Parathyroid adenoma (tissue), 2 donors: ENCODE data around the gene GAREM1.

ENCODE experiments used
- H2AFZ ChIP-seq: fragments of 300-600 bp; sonication (generic); one replicate; pipeline ENCODE4 v1.7.0; 2017; ENCODE audit warnings: antibody characterized with exemption, mild to moderate bottlenecking
- H3K27ac ChIP-seq: fragments of 300-600 bp; sonication (generic); one replicate; pipeline ENCODE4 v1.7.0; 2017
- H3K27me3 ChIP-seq: fragments of 300-600 bp; sonication (generic); one replicate; pipeline ENCODE4 v1.7.0; 2017; ENCODE audit warnings: low read length; ENCODE audit not compliant: control insufficient read depth, insufficient read depth
- H3K36me3 ChIP-seq: fragments of 300-600 bp; sonication (generic); one replicate; pipeline ENCODE4 v1.7.0; 2017; ENCODE audit warnings: low read length; ENCODE audit not compliant: control insufficient read depth, insufficient read depth
- H3K4me1 ChIP-seq: fragments of 300-600 bp; sonication (generic); one replicate; pipeline ENCODE4 v1.7.0; 2017; ENCODE audit warnings: control low read depth
- H3K4me2 ChIP-seq: fragments of 300-600 bp; sonication (generic); one replicate; pipeline ENCODE4 v1.7.0; 2017; ENCODE audit warnings: low read length
- H3K4me3 ChIP-seq: fragments of 300-600 bp; sonication (generic); one replicate; pipeline ENCODE4 v1.7.0; 2017; ENCODE audit warnings: low read depth, low read length
- H3K79me2 ChIP-seq: fragments of 300-600 bp; sonication (generic); one replicate; pipeline ENCODE4 v1.7.0; 2017; ENCODE audit warnings: control low read depth
- H3K9ac ChIP-seq: fragments of 300-600 bp; sonication (generic); one replicate; pipeline ENCODE4 v1.7.0; 2017; ENCODE audit warnings: mild to moderate bottlenecking
- H3K9me3 ChIP-seq: fragments of 300-600 bp; sonication (generic); one replicate; pipeline ENCODE4 v1.7.0; 2017; ENCODE audit warnings: low read length; ENCODE audit not compliant: control insufficient read depth
- CTCF ChIP-seq: fragments of 300-600 bp; sonication (generic); IDR thresholded peaks from one replicate; pipeline ENCODE4 v1.7.0; 2017; ENCODE audit warnings: antibody characterized with exemption, mild to moderate bottlenecking
- donor health status: primary hyperparathyroidism.

The GAREM1 gene

GRCh38 chr18:32335228-32335627 lies 135.5 kb downstream of the GAREM1 start:
- Histone ChIP-seq H3K27me3 (no peaks in the 10 kb centered on the region), H3K4me2 (no peak overlapping the region), H3K9ac (no peak overlapping the region), H3K27ac (no peak overlapping the region), H3K4me3 (no peak overlapping the region), H3K4me1 (no peaks in the 10 kb centered on the region), H3K36me3 (no peaks in the 10 kb centered on the region), H2AFZ (no peak overlapping the region), H3K9me3 (no peaks in the 10 kb centered on the region), H3K79me2 (no peaks in the 10 kb centered on the region)
- TF ChIP-seq CTCF, result no peak

GRCh38 chr18:32333781-32334180 lies 136.9 kb downstream of the GAREM1 start:
- H3K4me1 ChIP-seq, result no peaks in the 10 kb centered on the region
- H3K4me3 ChIP-seq, result no peak overlapping the region
- no peak overlapping the region for H3K4me2 ChIP-seq
- TF ChIP-seq CTCF, result no peak
- H3K9ac ChIP-seq, result no peak overlapping the region
- no peak overlapping the region for H2AFZ ChIP-seq
- no peaks in the 10 kb centered on the region for H3K79me2 ChIP-seq
- no peaks in the 10 kb centered on the region for H3K9me3 ChIP-seq
- H3K27ac ChIP-seq, result no peak overlapping the region
- no peaks in the 10 kb centered on the region for H3K36me3 ChIP-seq
- H3K27me3 ChIP-seq, result no peaks in the 10 kb centered on the region

- no peaks in the 10 kb centered on the region for H3K4me1 ChIP-seq
- no peak overlapping the region for H3K4me3 ChIP-seq
- H3K27me3 ChIP-seq, result no peaks in the 10 kb centered on the region
- no peak for TF ChIP-seq CTCF
- H3K79me2 ChIP-seq, result no peaks in the 10 kb centered on the region
- H2AFZ ChIP-seq, result no peak overlapping the region
- no peaks in the 10 kb centered on the region for H3K36me3 ChIP-seq
- H3K27ac ChIP-seq, result no peak overlapping the region
- no peak overlapping the region for H3K4me2 ChIP-seq
- H3K9me3 ChIP-seq, result no peaks in the 10 kb centered on the region
- no peak overlapping the region for H3K9ac ChIP-seq
Measured at GRCh38 chr18:32332708-32333107, 138.0 kb downstream of the GAREM1 start.

- no peak overlapping the region for H2AFZ ChIP-seq
- H3K4me3 ChIP-seq, result no peak overlapping the region
- H3K9ac ChIP-seq, result no peak overlapping the region
- no peaks in the 10 kb centered on the region for H3K79me2 ChIP-seq
- TF ChIP-seq CTCF, result no peak
- H3K27ac ChIP-seq, result no peak overlapping the region
- no peak overlapping the region for H3K4me2 ChIP-seq
- H3K9me3 ChIP-seq, result no peaks in the 10 kb centered on the region
- no peaks in the 10 kb centered on the region for H3K36me3 ChIP-seq
- no peaks in the 10 kb centered on the region for H3K27me3 ChIP-seq
- no peaks in the 10 kb centered on the region for H3K4me1 ChIP-seq
Measured at GRCh38 chr18:32328974-32329373, 141.7 kb downstream of the GAREM1 start.

- H3K9me3 ChIP-seq, result no peaks in the 10 kb centered on the region
- H3K4me2 ChIP-seq, result no peak overlapping the region
- no peaks in the 10 kb centered on the region for H3K36me3 ChIP-seq
- no peak for TF ChIP-seq CTCF
- H2AFZ ChIP-seq, result no peak overlapping the region
- H3K9ac ChIP-seq, result no peak overlapping the region
- H3K27ac ChIP-seq, result no peak overlapping the region
- no peaks in the 10 kb centered on the region for H3K27me3 ChIP-seq
- no peak overlapping the region for H3K4me3 ChIP-seq
- H3K4me1 ChIP-seq, result no peaks in the 10 kb centered on the region
- H3K79me2 ChIP-seq, result no peaks in the 10 kb centered on the region
Measured at GRCh38 chr18:32328379-32328778, 142.3 kb downstream of the GAREM1 start.
